GM19035 (cell line): ENCODE measurements around the gene ZNFX1.

Experiments used
- ATAC-seq: cut with Tn5 transposase; IDR thresholded peaks from one replicate; pipeline ENCODE4 v1.9.1; 2021; ENCODE audit not compliant: unreplicated experiment

Gene ZNFX1

GRCh38 chr20:49279677-49280462 lies 2.0 kb upstream of the ZNFX1 start:
- no peak for ATAC-seq

DNA sequence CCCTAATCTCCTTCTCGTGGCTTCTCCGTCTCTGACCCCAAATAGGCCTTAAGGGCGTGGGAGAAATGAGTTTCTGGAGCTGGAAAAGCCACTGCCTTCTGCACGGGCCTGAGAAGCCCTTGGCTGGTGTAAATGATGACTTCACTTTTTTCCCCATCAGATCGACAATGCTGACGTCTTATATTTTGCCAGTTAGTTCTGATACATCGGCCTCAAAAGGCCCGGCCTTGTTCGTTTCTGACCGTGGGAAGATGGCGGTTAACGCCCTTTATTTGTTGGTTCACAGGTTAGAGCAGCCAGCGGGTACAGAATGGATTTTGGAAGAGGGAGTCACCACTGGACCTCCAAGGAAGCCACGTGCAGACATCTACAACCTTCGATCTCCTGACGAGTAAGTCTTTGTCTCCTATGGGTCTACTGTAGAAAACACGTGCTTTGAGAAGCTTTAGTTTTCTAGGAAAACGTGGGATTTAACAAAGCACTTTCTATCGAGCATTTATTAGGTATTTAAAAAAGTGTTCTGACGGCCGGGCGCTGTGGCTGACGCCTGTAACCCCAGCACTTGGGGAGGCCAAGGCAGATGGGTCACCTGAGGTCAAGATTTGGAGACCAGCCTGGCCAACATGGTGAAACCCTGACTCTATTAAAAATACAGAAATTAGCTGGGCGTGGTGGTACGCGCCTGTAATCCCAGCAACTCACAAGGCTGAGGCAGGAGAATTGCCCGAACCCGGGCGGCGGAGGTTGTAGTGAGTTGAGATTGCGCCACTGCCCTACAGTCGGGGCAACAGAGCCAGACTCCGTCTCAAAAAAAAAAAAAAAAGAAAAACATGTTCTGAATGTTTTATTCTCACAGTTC lies 1.2 kb upstream of the ZNFX1 start:
- ATAC-seq, result no peak

GRCh38 chr20:49277786-49278035 lies 146 bp downstream of the ZNFX1 start:
- ATAC-seq, result no peak

DNA sequence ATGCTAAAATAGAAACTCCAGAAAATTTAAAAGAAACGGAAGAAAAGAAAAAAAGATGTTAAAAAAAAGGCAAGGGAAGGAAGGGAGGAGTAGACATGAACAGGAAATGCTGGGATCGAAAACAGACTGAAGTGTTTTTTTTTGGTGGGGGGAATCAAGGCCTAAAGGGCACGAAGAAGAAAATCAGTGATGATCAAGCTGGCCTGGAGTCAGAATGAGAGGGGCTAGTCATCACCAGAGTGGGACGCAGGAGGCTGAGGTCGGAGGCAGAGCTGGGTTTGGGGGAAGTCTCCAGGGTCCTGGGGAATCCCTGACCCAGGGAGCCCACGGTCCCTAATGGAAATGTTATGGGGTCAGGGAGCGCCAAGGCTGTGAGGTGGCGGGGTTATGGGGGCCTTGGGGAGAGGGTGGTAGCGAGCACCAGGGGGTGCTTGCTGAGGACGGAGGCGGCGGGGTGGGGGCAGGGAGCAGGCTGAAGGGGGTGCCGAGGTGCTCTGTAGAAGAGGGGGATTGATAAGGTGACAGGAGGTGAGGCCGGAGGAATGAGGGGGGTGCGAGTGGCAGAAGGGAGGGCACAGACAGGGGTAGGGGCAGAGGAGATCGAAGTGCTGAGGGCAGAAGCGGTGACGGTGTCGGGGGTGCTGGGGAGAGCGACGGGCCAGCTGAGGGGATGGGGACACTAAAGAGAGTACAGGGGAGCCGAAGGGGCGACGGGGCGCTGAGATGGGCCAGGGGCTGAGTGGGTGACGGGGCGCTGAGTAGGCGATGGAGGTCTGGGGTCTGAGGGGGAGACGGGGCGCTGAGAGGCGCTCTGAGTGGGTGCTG lies 684 bp downstream of the ZNFX1 start:
- ATAC-seq, result no peak

DNA sequence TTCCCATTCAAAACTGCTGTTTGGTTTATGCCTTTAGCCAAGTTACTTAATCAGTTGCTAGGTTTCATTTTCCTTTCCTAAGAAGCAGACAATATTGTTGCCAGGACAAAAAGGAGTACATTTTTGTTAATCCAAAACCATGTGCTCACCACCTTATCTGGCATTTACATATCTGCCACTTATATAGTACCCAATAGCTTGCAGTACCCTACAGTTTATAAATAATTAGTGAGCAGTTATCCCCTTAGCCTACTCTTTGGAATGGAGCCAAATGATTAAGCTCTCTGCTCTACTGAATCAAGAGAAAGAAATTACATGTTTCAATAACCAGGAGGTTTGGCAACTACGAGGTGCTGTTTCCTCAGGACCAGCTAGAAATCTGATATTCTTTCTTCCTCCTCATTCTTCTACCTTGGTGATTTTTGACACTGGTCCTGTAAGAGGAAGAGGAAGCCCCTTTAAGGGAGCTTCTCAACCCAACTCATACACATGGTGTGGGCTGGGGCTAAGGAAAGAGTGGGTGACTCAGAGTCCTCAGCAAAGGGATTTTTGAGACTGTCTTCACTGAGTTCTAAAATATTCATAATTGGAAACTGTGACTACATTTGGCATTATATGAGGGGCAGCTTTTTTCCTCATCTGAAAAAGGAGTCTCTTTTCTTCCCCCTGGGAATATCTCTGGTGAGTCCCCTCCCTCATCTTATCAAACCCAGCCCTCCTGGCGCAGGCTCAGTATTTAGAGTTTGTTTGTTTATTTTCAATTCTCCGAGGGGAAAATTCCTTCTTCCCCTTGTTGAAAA lies 1.5 kb downstream of the ZNFX1 start:
- ATAC-seq, result no peak

DNA sequence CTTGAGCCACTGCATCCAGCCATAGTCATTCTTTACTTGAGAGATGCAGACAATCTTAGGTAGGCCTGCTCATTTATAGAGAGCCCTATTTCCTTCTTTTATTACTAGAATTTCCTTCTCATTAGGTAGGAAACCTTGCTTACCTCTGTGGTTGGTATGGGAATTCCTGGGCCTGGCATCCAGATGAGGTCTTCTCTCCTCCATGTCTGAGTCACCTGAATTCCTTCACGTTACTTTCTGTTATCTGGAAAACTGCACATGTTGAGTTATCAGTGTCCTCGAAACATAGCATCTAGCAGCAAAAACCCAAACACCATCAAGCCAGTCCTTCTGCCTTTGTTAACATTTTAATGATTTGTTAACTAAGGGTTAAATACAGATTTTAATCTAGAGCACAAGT lies 2.2 kb downstream of the ZNFX1 start:
- ATAC-seq, result no peak

DNA sequence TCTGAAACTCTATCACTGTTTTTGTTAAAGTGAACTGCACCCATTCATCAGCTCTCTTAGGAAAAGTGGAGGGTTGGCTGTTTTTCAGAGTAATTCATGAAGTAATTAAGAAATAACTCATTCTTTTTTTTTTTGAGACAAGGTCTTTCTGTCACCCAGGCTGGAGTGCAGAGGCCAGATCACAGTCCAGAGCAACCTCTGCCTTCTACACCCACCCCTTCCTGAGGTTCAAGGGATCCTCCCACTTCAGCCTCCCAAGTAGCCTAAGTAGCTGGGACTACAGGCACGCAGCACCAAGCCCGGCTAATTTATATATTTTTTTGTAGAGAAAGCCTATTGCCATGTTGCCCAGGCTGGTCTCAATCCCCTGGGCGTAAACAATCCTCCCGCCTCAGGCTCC lies 2.6 kb downstream of the ZNFX1 start:
- ATAC-seq, result no peak

- ATAC-seq, result no peak
These were observed 4.1 kb downstream of the ZNFX1 start for GRCh38 chr20:49273696-49274277.

DNA sequence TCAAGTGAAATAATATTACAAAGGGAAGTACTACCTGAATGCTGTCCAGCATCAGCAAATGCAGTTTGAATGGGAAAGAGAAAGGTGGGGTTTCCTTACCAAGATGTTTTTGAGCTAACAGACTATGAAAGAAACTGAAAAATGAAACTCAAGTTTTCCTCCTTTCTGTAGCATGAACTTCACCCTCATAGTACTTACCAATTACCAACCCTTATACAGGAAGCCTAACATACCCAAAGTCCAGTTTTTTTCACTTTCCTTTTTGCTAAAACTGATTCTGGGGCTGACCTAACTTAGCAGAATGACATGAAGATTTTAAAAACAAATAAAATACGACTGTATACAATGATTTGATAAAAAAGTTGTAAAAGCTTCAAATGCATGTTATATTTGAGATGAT lies 5.2 kb downstream of the ZNFX1 start:
- no peak for ATAC-seq

- ATAC-seq, result no peak
These were observed 7.1 kb downstream of the ZNFX1 start for GRCh38 chr20:49270736-49271135.

DNA sequence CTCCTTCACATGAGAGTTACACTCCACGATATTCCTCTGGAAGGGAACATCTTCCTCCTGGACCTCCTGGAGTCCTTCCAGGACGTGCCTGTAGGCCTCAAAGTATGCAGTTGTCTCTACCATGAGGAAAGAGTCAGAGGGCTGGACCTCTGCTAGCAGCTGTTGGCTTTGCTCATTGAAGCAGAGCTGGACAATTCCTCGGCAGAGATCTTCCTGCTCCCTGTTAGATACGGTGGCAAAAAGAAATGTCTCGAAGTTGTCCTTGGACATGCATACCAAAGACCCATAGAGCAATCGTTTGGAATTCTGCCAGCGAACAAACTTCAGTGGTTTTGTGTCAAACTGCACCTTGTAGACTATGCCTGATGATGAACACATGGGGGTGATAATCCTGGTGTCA lies 7.7 kb downstream of the ZNFX1 start:
- no peak for ATAC-seq

DNA sequence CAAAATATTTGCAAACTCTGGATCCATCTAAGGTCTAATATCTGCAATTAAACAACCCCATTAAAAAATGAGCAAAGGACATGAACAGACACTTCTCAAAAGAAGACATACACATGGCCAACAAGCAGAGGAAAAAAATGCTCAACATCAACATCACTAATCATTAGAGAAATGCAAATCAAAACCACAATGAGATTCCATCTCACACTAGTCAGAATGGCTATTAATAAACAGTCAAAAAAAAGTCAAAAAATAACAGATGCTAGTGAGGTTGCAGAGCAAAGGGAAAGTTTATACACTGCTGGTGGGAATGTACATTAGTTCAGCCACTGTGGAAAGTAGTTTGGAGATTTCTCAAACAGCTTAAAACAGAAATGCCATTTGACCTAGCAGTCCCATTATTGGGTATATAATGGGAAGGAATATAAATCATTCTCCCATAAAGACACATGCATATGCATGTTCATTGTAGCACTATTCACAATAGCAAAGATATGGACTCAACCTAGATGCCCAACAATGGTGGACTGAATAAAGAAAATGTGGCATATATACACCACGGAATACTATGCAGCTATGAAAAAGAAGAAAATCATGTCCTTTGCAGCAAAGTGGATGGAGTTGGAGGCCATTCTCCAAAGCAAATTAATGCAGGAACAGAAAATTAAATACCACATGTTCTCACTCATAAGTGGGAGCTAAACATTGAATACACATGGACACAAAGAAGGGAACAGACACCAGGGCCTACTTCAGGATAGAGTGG lies 9.1 kb downstream of the ZNFX1 start:
- ATAC-seq, result no peak

GRCh38 chr20:49267327-49267726 lies 10.5 kb downstream of the ZNFX1 start:
- ATAC-seq, result no peak

- ATAC-seq, result no peak
These were observed 15.4 kb downstream of the ZNFX1 start for GRCh38 chr20:49262444-49262843.

- no peak for ATAC-seq
These were observed 16.7 kb downstream of the ZNFX1 start for GRCh38 chr20:49261173-49261572.

- ATAC-seq, result no peak
These were observed 17.6 kb downstream of the ZNFX1 start for GRCh38 chr20:49260218-49260617.

- no peak for ATAC-seq
These were observed 18.1 kb downstream of the ZNFX1 start for GRCh38 chr20:49259799-49260198.

DNA sequence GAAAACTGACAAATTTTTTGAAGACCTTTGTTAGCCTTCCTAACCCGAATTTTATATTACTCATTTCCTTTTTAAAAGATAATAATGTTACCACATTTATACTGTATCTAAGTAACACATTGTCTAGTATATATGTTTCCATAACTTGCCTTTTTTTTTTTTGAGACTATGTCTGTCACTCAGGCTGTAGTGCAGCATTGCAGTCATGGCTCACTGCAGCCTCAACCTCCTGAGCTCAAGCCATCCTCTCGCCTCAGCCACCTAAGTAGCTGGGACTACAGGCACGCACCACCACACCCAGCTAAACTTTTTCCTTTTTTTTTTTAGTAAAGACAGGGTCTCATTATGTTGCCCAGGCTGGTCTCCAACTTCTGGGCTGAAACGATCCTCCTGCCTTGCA lies 18.6 kb downstream of the ZNFX1 start:
- ATAC-seq, result no peak

DNA sequence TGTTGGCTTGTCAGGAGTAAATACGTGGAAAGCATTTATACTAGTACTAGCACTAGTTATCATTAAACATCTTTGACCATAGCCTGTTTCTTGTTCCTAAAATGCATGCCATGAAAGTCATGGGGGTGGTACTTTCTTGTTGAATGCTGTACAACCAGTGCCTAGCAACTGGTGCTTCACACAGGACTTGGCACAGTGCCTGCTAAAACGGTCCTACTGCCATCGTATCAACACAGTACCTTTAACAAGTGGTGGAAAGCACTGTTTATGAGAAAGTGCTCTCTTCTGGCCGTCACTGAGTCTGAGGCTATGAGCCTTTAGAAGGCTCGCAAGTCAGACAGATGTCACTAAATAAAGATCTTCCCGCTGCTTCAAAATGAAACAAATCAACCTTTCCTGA lies 21.6 kb downstream of the ZNFX1 start:
- no peak for ATAC-seq
